Aorta (tissue), 5 donors: ENCODE measurements around the gene RPL37. TPM values are rescaled to one million over a fixed set of nuclear protein-coding genes. Genes with fewer than 3 reads are reported as not detected.
A peak's percentile ranks its signal among the peaks of the same experiment; 100 is the strongest.
"Not testable (repeated sequence)": the region's sequence is repeated elsewhere in the genome, so short reads cannot be mapped to it uniquely, and the experiment has no call there.

Experiments used
- ATAC-seq: fragments of 200-7000 bp; cut with Tn5 transposase; one replicate; pipeline ENCODE4 v1.9.1; 2022; ENCODE audit warnings: moderate library complexity; ENCODE audit not compliant: low FRiP score
- DNase-seq, 2 donors: peaks; one replicate each; pipeline ENCODE4 v3.0.0-alpha.2; 2020
- H3K27ac ChIP-seq, 2 donors: one replicate each; pipeline ENCODE4 v1.5.1; 2013; ENCODE audit warnings: low read length in 2 of 2, mild to moderate bottlenecking in 2 of 2, moderate library complexity in 2 of 2, control low read depth in 1 of 2, inconsistent platforms in 1 of 2, low read depth in 1 of 2
- H3K27me3 ChIP-seq, 2 donors: one replicate each; pipeline ENCODE4 v1.6.1; 2013; ENCODE audit warnings: control low read depth in 1 of 2, low read length in 1 of 2, mild to moderate bottlenecking in 1 of 2, moderate library complexity in 1 of 2; ENCODE audit not compliant: insufficient read depth in 2 of 2, control insufficient read depth in 1 of 2
- H3K36me3 ChIP-seq, 2 donors: one replicate each; pipeline ENCODE4 v1.6.1; 2013; ENCODE audit warnings: control low read depth in 1 of 2, low read length in 1 of 2, mild to moderate bottlenecking in 1 of 2; ENCODE audit not compliant: insufficient read depth in 2 of 2, control insufficient read depth in 1 of 2
- H3K4me1 ChIP-seq, 2 donors: one replicate each; pipeline ENCODE4 v1.6.1; 2013; ENCODE audit warnings: low read length in 2 of 2, control low read depth in 1 of 2, mild to moderate bottlenecking in 1 of 2, moderate library complexity in 1 of 2; ENCODE audit not compliant: insufficient read depth in 2 of 2, control insufficient read depth in 1 of 2
- H3K4me3 ChIP-seq, 2 donors: one replicate each; pipeline ENCODE4 v1.5.1; 2013; ENCODE audit warnings: low read length in 2 of 2, control low read depth in 1 of 2, mild to moderate bottlenecking in 1 of 2
- H3K9me3 ChIP-seq: one replicate; pipeline ENCODE4 v1.6.1; 2013; ENCODE audit warnings: mild to moderate bottlenecking, low read length; ENCODE audit not compliant: control insufficient read depth
- WGBS, 2 donors: extraction: QIAGEN DNeasy Blood & Tissue Kit; methylation state at CpG; one replicate each; pipeline ENCODE4 v1.1.7; 2013; 5-methylcytosine and 5-hydroxymethylcytosine counted together
- intact Hi-C, 2 donors: fragments of 100-400 bp; cut with DNase I; formaldehyde crosslinking; loops; one replicate each; pipeline versions ENCODE4 v1.14.2 to v1.15.0; 2022
- long read RNA-seq, 2 donors: library from polyadenylated mRNA; unstranded; transcript quantifications; one replicate each; pipeline ENCODE4 v2.0.0, GENCODE V29; 2020 to 2021
- polyA plus RNA-seq, 2 donors: library from polyadenylated mRNA; stranded (reverse); fragments of 200-250 nt; gene quantifications; one replicate each; pipeline ENCODE4 v1.2.3, GENCODE V29; 2013
- total RNA-seq, 2 donors: library from RNA; stranded (reverse); fragmentation: NEBNext Ultra II Directional; extraction: Animal tissue kit (Norgen Biotek cat#: 25700); gene quantifications; one replicate each; pipeline ENCODE4 v1.2.1, GENCODE V29; 2021
- donor health status: healthy with polysubstance abuse.
- donor health status: Bipolar disorder and iron deficiency.
- donor health status: DM: no; HTN: no; CAD: no.
- donor health status: DM: no; HTN: no; CAD: no.
- donor health status: DM: yes; HTN: yes; CAD: no.

RPL37 gene
- 100 to 1,000 TPM; 772 to 916 TPM for total RNA-seq
- 1,000 to 10,000 TPM; 1,304 to 1,463 TPM for polyA plus RNA-seq
- long read RNA-seq, donor 1, full-length matches to known transcripts = 24 of 70 reads
- long read RNA-seq, donor 1, partial matches to known transcripts = 37 of 70 reads
- long read RNA-seq, donor 1, other reads (novel, unspliced or antisense) = 9 of 70 reads
- long read RNA-seq, donor 2, full-length matches to known transcripts = 34 of 42 reads
- long read RNA-seq, donor 2, partial matches to known transcripts = 2 of 42 reads
- long read RNA-seq, donor 2, other reads (novel, unspliced or antisense) = 6 of 42 reads

DNA sequence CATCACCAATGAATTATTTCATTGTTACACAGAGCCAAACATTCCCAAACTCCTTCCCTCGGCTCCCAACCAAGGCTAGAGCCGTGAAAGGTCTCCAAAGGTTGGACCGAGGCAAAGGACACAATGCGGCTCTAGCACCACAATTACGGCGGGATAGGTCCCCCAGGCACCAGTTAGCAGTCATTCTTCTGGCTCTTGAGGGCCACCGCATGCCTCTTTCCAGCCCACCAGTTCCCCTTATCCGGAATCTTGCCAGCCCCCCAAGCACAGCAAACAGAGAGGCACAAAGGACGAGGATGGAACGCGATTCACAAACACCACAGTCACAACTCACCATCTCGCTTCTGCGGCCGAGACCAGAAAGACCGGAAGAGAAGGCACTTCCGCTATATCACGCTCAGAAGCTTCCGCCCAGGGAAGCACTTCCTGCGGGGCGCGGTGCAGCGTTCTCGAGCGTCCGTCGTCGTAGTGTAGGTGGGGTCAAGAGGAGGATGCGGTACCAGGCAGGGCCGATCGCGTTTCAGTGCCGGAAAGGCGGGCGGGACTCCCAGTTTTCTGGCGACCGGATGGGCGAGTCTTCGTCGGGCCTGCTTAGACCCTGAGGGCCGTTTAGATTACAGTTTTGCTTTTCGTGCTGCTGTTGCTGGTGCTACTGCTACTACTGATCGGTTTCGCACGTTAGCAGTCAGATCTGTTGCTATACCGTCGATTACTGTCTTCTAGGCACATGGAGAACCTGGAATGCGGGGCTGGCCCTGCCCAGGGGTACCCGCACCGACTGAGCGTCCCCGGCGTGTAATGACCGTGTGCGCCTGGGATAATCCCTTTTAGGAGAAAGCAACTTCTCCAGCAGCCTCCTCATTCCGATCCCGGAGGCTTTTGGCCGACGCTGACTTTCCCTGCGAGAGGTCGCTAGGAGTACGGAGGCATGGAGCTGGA, at the start of gene RPL37:
Gene RPL37, minus strand, starts transcription at position 374 of the 939 bp plus-strand sequence. Its CDS starts 37 bp downstream, at position 337.
- Histone ChIP-seq H3K4me1 (no peaks in the 10 kb centered on the region), H3K4me3 (peak within 1 kb of the TSS; percentile 45 to 83), H3K27me3 (no peaks in the 10 kb centered on the region), H3K27ac (peak within 1 kb of the TSS; percentile 89 to 99), H3K9me3 (no peaks in the 10 kb centered on the region), H3K36me3 (peaks cover 2% of the 10 kb centered on the region in 2 donors)
- intact Hi-C loops = loop anchor here (1.0 to 5.0 kb wide), 3 partner anchors 37 to 78 kb away; partner anchors contain the start of gene PRKAA1 (in 1 of the 2)
- peak; percentile 98 for DNase-seq
- peak; percentile 99 for ATAC-seq
- 1% methylated on average over 58 to 61 of the region's 61 CpGs for WGBS, 2 donors

DNA sequence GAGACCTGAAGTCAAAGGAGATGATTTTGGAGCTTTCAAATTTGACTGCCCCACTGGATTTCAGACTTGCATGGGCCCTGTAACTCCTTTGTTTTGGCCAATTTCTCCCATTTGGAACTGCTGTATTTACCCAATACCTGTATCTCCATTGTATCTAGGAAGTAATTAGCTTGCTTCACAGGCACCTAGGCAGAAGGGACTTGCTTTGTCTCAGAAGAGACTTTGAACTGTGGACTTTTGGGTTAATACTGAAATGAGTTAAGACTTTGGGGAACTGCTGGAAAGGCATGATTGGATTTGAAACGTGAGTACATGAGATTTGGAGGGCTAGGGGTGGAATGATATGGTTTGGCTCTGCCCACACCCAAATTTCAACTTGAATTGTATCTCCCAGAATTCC, 48.0 kb upstream of the RPL37 start:
- H3K36me3 ChIP-seq, H3K27me3 ChIP-seq, DNase-seq, H3K27ac ChIP-seq, intact Hi-C loops, ATAC-seq, H3K4me3 ChIP-seq, H3K9me3 ChIP-seq, H3K4me1 ChIP-seq: not testable (repeated sequence)
- WGBS, 2 donors = 12 to 30% methylated on average over 1 of the region's 1 CpG

DNA sequence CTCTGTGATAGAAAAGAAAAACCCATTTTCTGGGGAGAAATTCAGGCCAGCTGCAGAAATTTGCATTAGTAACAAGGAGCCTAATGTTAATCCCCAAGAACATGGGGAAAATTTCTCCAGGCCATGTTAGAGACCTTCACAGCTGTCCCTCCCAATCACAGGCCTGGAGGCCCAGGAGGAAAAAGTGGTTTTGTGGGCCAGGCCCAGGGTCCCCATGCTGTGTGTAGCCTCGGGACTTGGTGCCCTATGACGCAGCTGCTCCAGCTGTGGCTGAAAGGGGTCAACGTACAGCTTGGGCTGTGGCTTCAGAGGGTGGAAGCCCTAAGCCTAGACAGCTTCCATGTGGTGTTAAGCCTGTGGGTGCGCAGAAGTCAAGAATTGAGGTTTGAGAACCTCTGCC, 47.3 kb upstream of the RPL37 start:
- ATAC-seq (no peak), DNase-seq (no peak)
- no peak overlapping the region for H3K4me3 ChIP-seq
- H3K9me3 ChIP-seq = peaks cover 2% of the 10 kb centered on the region
- peaks cover 0 to 1% of the 10 kb centered on the region in 2 donors for H3K27me3 ChIP-seq
- no peaks in the 10 kb centered on the region for H3K4me1 ChIP-seq
- WGBS, 2 donors = 90 to 93% methylated on average over 4 of the region's 4 CpGs
- no peak overlapping the region for H3K27ac ChIP-seq
- intact Hi-C loops = no loop called here
- no peaks in the 10 kb centered on the region for H3K36me3 ChIP-seq

DNA sequence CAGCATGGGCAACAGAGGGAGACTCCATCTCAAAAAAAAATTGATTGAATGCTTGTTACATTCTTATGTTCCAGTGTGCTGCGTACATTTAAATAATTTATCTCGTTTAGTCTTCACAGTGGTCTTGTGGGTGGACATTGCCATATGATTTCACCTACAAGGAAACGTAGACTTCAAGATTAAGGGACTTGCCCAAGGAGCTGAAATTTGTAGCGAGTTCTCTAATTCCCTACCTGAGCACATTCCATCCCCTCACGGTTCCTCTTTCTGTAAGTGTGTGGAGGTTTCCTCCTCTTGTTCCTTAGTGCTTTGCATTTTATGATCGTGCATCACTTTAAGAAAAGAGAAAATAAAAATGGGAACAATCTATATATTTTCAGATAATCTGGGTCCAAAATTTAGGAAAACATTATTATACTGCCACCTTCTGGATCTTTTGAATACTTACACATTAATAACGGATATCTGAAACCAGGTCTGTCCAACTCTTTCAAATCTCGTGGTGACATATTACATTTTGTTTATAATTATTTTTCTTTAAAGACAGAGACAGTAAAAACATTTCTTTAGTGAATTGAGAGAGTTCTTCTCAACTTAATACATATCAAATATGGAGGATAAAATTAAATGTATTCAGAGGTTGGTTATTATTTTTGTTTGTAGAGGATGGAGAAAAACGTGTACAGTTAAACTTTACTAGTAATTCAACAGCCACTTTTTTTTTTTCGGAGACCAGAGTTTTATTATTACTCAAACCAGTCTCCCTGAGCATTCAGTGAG, 44.3 kb upstream of the RPL37 start:
- no peaks in the 10 kb centered on the region for H3K4me1 ChIP-seq
- WGBS, 2 donors = 25 to 26% methylated on average over 10 of the region's 10 CpGs
- intact Hi-C loops = loop anchor here in 1 of 2 donors (5.0 to 10.0 kb wide), 2 partner anchors 42 to 1295 kb away; partner anchors contain the start of gene RPL37
- ATAC-seq (no peak), DNase-seq (no peak)
- no peaks in the 10 kb centered on the region for H3K27me3 ChIP-seq
- H3K27ac ChIP-seq = no peak overlapping the region
- no peak overlapping the region for H3K4me3 ChIP-seq
- no peaks in the 10 kb centered on the region for H3K36me3 ChIP-seq
- H3K9me3 ChIP-seq = peaks cover 2% of the 10 kb centered on the region

DNA sequence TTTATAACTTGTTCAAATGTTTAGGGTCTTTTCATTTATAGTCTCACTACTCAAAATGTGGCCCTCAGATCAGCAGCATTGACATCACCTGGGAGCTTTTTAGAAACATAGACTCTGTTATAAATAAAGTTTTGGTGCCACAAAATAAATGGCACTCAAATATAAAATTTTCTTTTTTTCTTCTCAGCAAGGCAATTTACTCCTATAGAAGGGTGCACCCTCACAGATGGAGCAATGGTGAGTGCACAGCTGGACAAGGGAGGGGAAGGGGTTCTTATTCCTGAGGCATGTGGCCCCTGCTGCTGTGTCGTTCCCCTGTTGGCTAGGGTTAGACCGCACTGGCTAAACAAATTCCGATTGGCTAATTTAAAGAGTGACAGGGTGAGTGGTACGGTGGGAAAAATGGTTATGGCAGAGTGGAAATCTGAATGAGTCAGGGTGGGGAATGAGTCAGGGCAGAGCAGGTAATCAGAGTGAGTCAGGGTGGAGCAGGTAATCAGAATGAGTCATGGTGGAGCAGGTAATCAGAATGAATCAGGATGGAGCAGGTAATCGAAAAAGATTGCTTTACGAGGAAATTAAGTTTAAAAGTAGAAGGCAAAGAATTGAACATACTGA, 42.5 kb upstream of the RPL37 start:
- 94 to 95% methylated on average over 6 of the region's 6 CpGs for WGBS, 2 donors

DNA sequence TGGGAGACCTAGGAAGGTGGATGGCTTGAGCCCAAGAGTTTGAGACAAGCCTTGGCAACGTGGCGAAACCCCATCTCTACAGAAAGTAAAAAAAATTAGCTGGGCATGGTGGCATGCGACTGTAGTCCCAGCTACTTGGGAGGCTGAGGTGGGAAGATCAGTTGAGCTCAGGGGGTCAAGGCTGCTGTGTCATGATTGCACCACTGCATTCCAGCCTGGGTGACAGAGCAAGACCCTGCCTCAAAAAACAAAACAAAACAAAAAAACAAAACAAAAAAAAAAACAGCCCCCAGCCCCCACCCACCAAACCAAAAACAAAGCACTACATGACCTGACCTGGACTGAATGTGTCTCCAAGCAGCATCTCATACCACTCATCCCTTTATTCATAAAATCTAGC, 40.9 kb upstream of the RPL37 start:
- Histone ChIP-seq H3K27ac (no peak overlapping the region), H3K4me1 (no peaks in the 10 kb centered on the region), H3K4me3 (no peak overlapping the region), H3K27me3 (no peaks in the 10 kb centered on the region), H3K36me3 (no peaks in the 10 kb centered on the region), H3K9me3 (peaks cover 2% of the 10 kb centered on the region)
- DNase-seq (no peak), ATAC-seq (no peak)
- intact Hi-C loops = loop anchor here in 1 of 2 donors (5.0 to 10.0 kb wide), 2 partner anchors 39 to 1291 kb away; partner anchors contain the start of gene RPL37
- 55 to 61% methylated on average over 3 of the region's 3 CpGs for WGBS, 2 donors

More for the DNA sequence above, 42.5 kb upstream of the RPL37 start:
- H3K4me1 ChIP-seq = no peaks in the 10 kb centered on the region
- H3K4me3 ChIP-seq = no peak overlapping the region
- no peaks in the 10 kb centered on the region for H3K27me3 ChIP-seq
- no peak overlapping the region for H3K27ac ChIP-seq
- peaks cover 2% of the 10 kb centered on the region for H3K9me3 ChIP-seq
- DNase-seq (no peak), ATAC-seq (no peak)
- H3K36me3 ChIP-seq = no peaks in the 10 kb centered on the region
- intact Hi-C loops = loop anchor here in 1 of 2 donors (5.0 to 10.0 kb wide), 2 partner anchors 40 to 1293 kb away; partner anchors contain the start of gene RPL37

GRCh38 chr5:40873286-40873880, 38.4 kb upstream of the RPL37 start:
- Histone ChIP-seq H3K4me3 (no peak overlapping the region), H3K27ac (no peak overlapping the region), H3K36me3 (no peaks in the 10 kb centered on the region), H3K4me1 (no peaks in the 10 kb centered on the region), H3K9me3 (peaks cover 2% of the 10 kb centered on the region), H3K27me3 (no peaks in the 10 kb centered on the region)
- WGBS, 2 donors = 93 to 94% methylated on average over 3 of the region's 3 CpGs
- DNase-seq (no peak), ATAC-seq (no peak)
- intact Hi-C loops = loop anchor here in 1 of 2 donors (10.0 kb wide), 1 partner anchor 1289 kb away; no protein-coding TSS in a partner anchor
